Ovary (tissue), 9 donors: ENCODE results near the gene INSM2. TPM values are rescaled to one million over a fixed set of nuclear protein-coding genes. Genes with fewer than 3 reads are reported as not detected.

Experiments used
- DNase-seq, 5 donors: peaks; one replicate each; pipeline ENCODE4 v3.0.0-alpha.2; 2019 to 2020
- H3K27ac ChIP-seq, 2 donors: fragments of 200-600 bp; one replicate each; pipeline versions ENCODE4 v1.5.1 to v1.8.0; 2019 to 2022
- H3K27me3 ChIP-seq: fragments of 200-600 bp; one replicate; pipeline ENCODE4 v1.8.0; 2022
- H3K36me3 ChIP-seq: fragments of 200-600 bp; sonication (generic); one replicate; pipeline ENCODE4 v1.5.1; 2019
- H3K4me1 ChIP-seq: one replicate; pipeline ENCODE4 v1.8.1; 2013; ENCODE audit warnings: mild to moderate bottlenecking, moderate library complexity; ENCODE audit not compliant: insufficient read depth
- H3K4me3 ChIP-seq: fragments of 200-600 bp; sonication (generic); one replicate; pipeline ENCODE4 v1.5.1; 2017
- H3K9me3 ChIP-seq, 2 donors: fragments of 200-600 bp in 1 of 2; sonication (generic) in 1 of 2; one replicate each; pipeline versions ENCODE4 v1.5.1 to v1.8.1; 2013 to 2019; ENCODE audit warnings: mild to moderate bottlenecking in 1 of 2, moderate library complexity in 1 of 2
- CTCF ChIP-seq, 3 donors: fragments of 450-650 bp in 2 of 3; fragments of 200-600 bp in 1 of 3; IDR thresholded peaks; one replicate each; pipeline versions ENCODE4 v1.5.1 to v1.8.0; 2016 to 2022; ENCODE audit warnings: antibody characterized with exemption in 3 of 3, mild to moderate bottlenecking in 1 of 3
- EP300 ChIP-seq: sonication (generic); formaldehyde crosslinking; IDR thresholded peaks from one replicate; pipeline ENCODE4 v1.6.1; 2017; ENCODE audit warnings: antibody characterized with exemption
- POLR2A ChIP-seq: fragments of 450-650 bp; IDR thresholded peaks from one replicate; pipeline ENCODE4 v1.6.1; 2017; ENCODE audit warnings: antibody characterized with exemption, mild to moderate bottlenecking, moderate library complexity
- WGBS, 3 donors: extraction: QIAGEN DNeasy Blood & Tissue Kit in 1 of 3; methylation state at CpG; one replicate each; pipeline versions ENCODE4 v1.1.5 to v1.1.7; 2013 to 2017; 5-methylcytosine and 5-hydroxymethylcytosine counted together
- intact Hi-C, 4 donors: fragments of 100-400 bp; cut with DNase I; formaldehyde crosslinking; loops; one replicate each; pipeline versions ENCODE4 v1.11.0 to v1.15.1; 2022 to 2023
- polyA plus RNA-seq, 2 donors: library from polyadenylated mRNA; stranded (reverse); fragments of 200-250 nt in 1 of 2; fragments of 350-450 nt in 1 of 2; fragmentation: Illumina TruSeq in 1 of 2; extraction: RNeasy Lipid Tissue Mini Kit (QIAGEN cat#74804) in 1 of 2; gene quantifications; one replicate each; pipeline ENCODE4 v1.2.3, GENCODE V29; 2013 to 2014
- total RNA-seq, 7 donors: library from RNA; depleted of rRNA in 2 of 7; stranded (reverse); fragments of >200 nt in 2 of 7; fragmentation: NEBNext Ultra II Directional in 3 of 7; extraction: Animal tissue kit (Norgen Biotek cat#: 25700) in 3 of 7; gene quantifications; one replicate each; pipeline versions ENCODE4 v1.1.0 to v1.2.4, GENCODE V29; 2016 to 2023
- donor health status: DM: no; HTN: no; CAD: no; lungs with moderate emphysema.
- donor health status: DM: no; HTN: no; CAD: no.
- donor health status: Bipolar disorder and iron deficiency.
- donor health status: DM: yes; HTN: yes; CAD: no.
- donor health status: DM: no; HTN: no; CAD: no.
- donor health status: DM: yes; HTN: yes; CAD: no.

INSM2 gene
- total and polyA plus RNA-seq, 9 donors = 0.11 TPM; not detected in 8

GRCh38 chr14:35576856-35577255, 42.9 kb downstream of the INSM2 start:
- intact Hi-C loops = no loop called here
- no peaks in the 10 kb centered on the region for H3K36me3 ChIP-seq
- DNase-seq = no peak
- TF ChIP-seq EP300 (no peak), CTCF (IDR thresholded peaks at IDR 0.05) (no peak), POLR2A (no peak)
- no peaks in the 10 kb centered on the region for H3K4me1 ChIP-seq
- no peaks in the 10 kb centered on the region for H3K9me3 ChIP-seq
- H3K4me3 ChIP-seq = no peak overlapping the region
- H3K27me3 ChIP-seq = no peaks in the 10 kb centered on the region
- 85 to 98% (median 95%) methylated on average over 1 of the region's 1 CpG for WGBS, 3 donors
- no peak overlapping the region for H3K27ac ChIP-seq

GRCh38 chr14:35578135-35578534, 44.2 kb downstream of the INSM2 start:
- no peaks in the 10 kb centered on the region for H3K27me3 ChIP-seq
- WGBS, 3 donors = 92 to 99% (median 95%) methylated on average over 2 of the region's 2 CpGs
- H3K4me3 ChIP-seq = no peak overlapping the region
- H3K27ac ChIP-seq = no peak overlapping the region
- no peak for DNase-seq
- H3K4me1 ChIP-seq = no peaks in the 10 kb centered on the region
- intact Hi-C loops = no loop called here
- H3K9me3 ChIP-seq = no peaks in the 10 kb centered on the region
- H3K36me3 ChIP-seq = no peaks in the 10 kb centered on the region
- TF ChIP-seq CTCF (IDR thresholded peaks at IDR 0.05) (no peak), POLR2A (no peak), EP300 (no peak)

GRCh38 chr14:35578639-35579038, 44.7 kb downstream of the INSM2 start:
- Histone ChIP-seq H3K36me3 (no peaks in the 10 kb centered on the region), H3K27ac (no peak overlapping the region), H3K4me3 (no peak overlapping the region), H3K9me3 (no peaks in the 10 kb centered on the region), H3K27me3 (no peaks in the 10 kb centered on the region), H3K4me1 (no peaks in the 10 kb centered on the region)
- TF ChIP-seq CTCF (IDR thresholded peaks at IDR 0.05) (no peak), EP300 (no peak), POLR2A (no peak)
- DNase-seq = no peak
- intact Hi-C loops = no loop called here

Other genes with a start within 250 kb of the INSM2 start
- 100 to 1,000 TPM in 4 of 7 donors, 10 to 100 TPM in 3; 85.2 to 157 (median 102) TPM for gene PSMA6, start 241.8 kb upstream of the INSM2 start, total RNA-seq
- 100 to 1,000 TPM; 101 to 156 TPM for gene PSMA6, start 241.8 kb upstream of the INSM2 start, polyA plus RNA-seq
- gene NFKBIA, start 129.4 kb upstream of the INSM2 start, total RNA-seq = 1,000 to 10,000 TPM in 1 of 7 donors, 100 to 1,000 TPM in 6; 162 to 1,807 (median 236) TPM
- 100 to 1,000 TPM; 109 to 194 TPM for gene NFKBIA, start 129.4 kb upstream of the INSM2 start, polyA plus RNA-seq